Measurements from ENCODE around the gene TBL1XR1.
A peak's percentile ranks its signal among the peaks of the same experiment; 100 is the strongest.

TBL1XR1 gene

GRCh38 chr3:177060492-177060891 is 136.8 kb downstream of the TBL1XR1 start:
- DNase-seq: no peak

GRCh38 chr3:177058648-177059047 is 138.6 kb downstream of the TBL1XR1 start:
- no peak for DNase-seq

- no peak for DNase-seq
These were observed 139.5 kb downstream of the TBL1XR1 start for GRCh38 chr3:177057768-177058167.

- no peak for DNase-seq
These were observed 140.4 kb downstream of the TBL1XR1 start for GRCh38 chr3:177056927-177057326.

GRCh38 chr3:177055605-177056571 is 141.4 kb downstream of the TBL1XR1 start:
- no peak for DNase-seq

GRCh38 chr3:177053107-177053506 is 144.2 kb downstream of the TBL1XR1 start:
- DNase-seq: no peak

- no peak for DNase-seq
These were observed 145.9 kb downstream of the TBL1XR1 start for GRCh38 chr3:177051411-177051810.

- peak; percentile 5 for DNase-seq
These were observed 146.6 kb downstream of the TBL1XR1 start for GRCh38 chr3:177050501-177051237.

GRCh38 chr3:177045767-177046166 is 151.5 kb downstream of the TBL1XR1 start:
- DNase-seq: no peak

- no peak for DNase-seq
These were observed 152.1 kb downstream of the TBL1XR1 start for GRCh38 chr3:177045222-177045621.

GRCh38 chr3:177041730-177042551 is 155.3 kb downstream of the TBL1XR1 start:
- no peak for DNase-seq

- DNase-seq: no peak
These were observed 156.1 kb downstream of the TBL1XR1 start for GRCh38 chr3:177041021-177041729.

- DNase-seq: no peak
These were observed 157.6 kb downstream of the TBL1XR1 start for GRCh38 chr3:177039490-177040274.

GRCh38 chr3:177037241-177037640 is 160.0 kb downstream of the TBL1XR1 start:
- no peak for DNase-seq

- DNase-seq: no peak
These were observed 161.6 kb downstream of the TBL1XR1 start for GRCh38 chr3:177035676-177036075.

GRCh38 chr3:177034832-177035475 is 162.3 kb downstream of the TBL1XR1 start:
- DNase-seq: no peak

GRCh38 chr3:177026505-177027277 is 170.6 kb downstream of the TBL1XR1 start:
- DNase-seq: no peak

- no peak for DNase-seq
These were observed 181.4 kb downstream of the TBL1XR1 start for GRCh38 chr3:177015881-177016280.

- DNase-seq: no peak
These were observed 183.5 kb downstream of the TBL1XR1 start for GRCh38 chr3:177013681-177014280.
